ENCODE data around the gene NMS. TPM values are rescaled to one million over a fixed set of nuclear protein-coding genes. Genes with fewer than 3 reads are reported as not detected.

The NMS gene
- total RNA-seq, 1 donor from 2014 or later, result not detected

DNA sequence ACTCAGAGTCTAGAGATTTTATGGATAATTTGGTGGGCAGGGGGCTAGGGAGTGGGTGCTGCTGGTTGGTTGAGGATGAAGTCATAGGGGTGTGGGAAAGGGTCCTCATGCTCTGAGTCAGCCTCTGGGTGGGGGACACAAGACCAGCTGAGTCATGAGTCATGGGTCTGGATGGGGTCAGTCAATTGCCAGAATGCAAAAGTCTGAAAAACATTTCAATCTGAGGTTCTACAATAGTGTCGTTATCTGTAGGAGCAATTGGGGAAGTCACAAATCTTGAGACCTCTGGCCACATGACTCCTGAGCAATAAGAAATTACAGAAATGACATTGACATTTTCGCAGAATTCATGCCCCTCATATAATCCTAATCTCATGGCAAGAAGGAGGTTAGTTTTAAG is 15.1 kb downstream of the NMS start:
- no peak for DNase-seq

DNA sequence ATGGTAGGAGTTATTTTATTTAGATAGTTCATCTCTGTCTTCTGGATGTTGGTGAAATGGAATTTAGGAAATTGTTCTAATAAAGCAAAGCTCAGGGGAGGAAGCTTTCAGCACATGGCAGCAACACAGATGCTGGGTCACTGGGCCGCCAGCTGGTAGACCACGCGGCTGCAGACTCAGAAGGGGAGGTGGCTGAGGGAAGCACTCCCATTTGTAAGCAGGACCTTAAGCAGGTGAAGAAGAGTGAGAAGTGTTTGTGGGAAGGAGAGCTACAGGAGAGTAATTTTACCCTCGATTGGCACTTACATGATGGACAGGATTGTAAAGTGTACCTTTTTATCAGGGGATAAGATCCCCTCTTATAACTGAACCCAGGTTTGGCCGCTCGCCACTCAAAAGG is 24.4 kb downstream of the NMS start:
- no peak for DNase-seq

DNA sequence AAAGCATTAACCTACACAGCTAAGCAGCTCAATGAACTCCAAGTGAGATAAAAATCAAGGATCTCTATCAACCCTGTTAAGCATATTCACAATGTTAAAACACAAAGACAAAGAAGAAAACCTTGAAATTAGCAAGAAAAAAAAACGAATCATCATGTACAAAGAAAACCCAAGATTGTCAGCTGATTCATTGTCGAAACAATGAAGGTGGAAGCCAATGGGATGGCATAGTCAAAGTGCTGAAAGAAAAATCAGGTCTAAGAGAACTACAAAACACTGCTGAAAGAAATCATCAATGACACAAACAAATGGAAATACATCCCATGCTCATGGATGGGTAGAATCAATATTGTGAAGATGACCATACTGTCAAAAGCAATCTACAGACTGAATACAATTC is 32.5 kb downstream of the NMS start:
- DNase-seq, result no peak

DNA sequence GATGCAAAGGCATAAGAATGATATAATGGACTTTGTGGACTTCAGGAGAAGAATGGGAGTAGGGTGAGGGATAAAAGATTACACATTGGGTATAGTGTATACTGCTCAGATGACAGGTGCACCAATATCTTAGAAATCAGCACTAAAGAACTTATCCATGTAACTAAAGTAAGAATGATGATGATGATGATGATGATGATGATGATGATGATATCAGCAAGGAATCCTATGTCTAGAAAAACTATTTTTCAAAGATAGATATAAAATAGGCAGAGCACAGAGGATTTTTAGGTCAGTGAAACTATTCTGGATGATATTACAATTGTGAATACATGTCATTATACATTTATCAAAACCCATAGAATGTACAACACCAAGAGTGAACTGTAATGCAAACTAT is 34.3 kb downstream of the NMS start:
- no peak for DNase-seq

DNA sequence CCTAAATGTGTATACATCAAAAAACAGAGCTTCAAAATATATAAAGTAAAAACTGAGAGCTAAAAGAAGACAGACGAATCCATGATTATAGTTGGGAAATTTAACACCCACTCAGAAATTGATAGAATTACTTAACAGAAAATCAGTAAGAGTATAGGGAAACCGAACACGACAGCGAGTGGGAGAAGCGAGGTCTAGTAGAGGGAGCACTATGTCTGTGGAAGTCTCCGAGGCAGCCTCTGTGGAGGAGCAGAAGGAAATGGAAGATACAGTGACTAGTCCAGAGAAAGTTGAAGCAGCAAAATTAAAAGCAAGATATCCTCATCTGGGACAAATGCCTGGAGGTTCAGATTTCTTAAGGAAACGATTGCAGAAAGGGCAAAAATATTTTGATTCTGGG is 38.8 kb downstream of the NMS start:
- no peak for DNase-seq

DNA sequence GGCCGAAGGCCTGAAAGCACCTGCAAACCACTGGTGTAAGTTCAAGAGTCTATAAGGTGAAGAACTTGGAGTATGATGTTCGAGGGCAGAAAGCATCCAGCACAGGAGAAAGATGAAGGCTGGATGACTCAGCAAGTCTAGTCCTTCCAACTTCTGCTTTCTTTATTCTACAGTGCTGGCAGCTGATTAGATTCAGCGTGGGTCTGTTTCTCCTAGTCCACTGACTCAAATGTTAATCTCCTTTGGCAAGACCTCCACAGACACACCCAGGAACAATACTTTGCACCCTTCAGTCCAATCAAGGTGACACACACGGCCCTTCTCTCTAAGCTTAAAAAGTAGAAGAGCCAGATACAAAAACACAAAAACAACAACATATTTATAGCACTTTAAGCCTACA is 43.4 kb downstream of the NMS start:
- DNase-seq, result no peak

DNA sequence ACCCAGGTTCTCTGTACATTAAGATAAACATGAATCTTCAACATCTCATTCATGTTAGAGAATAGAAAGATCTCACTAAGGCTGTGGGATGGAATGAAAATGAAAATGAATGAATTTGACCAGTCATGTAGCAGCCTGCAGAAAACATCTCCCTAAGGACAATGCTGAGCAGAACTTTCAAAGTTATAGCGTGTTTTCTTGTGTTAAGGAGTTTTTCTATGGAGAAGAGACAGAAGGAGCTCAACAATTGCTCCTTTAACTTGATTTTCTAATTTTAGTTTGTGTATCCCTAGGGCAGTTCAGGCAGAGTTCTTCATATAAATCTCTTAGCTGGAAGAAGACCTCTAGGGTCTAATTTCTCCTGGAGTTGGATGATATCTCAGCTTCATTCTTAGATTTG is 47.3 kb downstream of the NMS start:
- DNase-seq, result no peak

DNA sequence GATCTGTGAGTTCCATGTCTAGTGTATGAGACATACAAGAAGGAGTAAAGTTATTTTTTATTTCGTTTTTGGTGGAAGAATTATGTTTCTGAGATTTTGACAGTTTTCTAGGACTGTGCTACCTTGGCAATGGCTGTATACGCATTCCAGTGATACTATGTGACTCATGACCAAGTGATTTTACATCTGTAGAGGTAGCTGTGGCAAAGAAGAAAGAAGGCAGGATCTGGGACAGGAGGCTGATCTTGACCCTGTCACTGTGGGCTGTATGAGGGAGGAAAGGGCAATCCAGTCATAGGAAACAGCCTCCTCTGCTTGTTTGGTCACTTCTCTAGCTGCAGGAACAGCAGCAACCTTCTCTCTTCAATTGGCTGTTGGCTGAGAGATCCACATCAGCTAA is 48.5 kb downstream of the NMS start:
- DNase-seq, result no peak

DNA sequence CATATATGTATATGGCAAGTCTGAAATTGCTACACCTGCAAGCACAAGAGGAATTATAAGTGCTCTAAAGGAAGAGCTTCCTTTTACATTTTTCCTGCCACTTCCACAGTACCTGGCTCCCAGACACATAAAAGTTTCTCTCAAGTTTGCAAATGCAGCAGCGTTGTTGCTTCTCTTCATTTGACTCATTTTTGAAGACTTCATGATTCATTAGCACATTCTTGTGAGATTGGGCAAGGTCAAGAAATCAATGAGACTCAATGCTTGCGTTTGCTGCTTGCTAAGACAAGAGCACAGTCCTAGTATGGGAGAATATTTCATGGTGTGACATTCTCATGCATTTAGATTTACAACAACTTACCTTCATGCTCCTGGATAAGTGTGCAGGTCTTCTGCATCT is 49.9 kb downstream of the NMS start:
- DNase-seq, result no peak

DNA sequence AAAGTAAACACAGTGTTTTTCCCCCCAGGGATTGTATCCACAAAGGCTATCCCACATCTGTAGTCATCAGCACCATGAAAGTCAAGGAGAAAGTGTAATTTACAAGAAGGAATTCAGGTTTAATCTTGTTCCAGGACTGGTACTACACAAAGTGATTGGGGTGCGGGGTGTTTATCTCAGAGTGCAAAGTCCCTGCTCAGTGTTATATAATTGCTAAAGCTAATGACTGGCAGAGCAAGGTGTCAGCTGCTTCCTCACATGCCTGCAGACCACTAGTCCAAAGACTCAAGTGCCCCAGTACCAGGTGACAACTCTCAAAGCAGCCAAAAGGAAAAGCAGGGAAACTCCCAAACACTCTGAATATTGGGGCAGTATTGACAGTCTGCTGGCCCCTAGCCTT is 52.1 kb downstream of the NMS start:
- DNase-seq, result no peak

DNA sequence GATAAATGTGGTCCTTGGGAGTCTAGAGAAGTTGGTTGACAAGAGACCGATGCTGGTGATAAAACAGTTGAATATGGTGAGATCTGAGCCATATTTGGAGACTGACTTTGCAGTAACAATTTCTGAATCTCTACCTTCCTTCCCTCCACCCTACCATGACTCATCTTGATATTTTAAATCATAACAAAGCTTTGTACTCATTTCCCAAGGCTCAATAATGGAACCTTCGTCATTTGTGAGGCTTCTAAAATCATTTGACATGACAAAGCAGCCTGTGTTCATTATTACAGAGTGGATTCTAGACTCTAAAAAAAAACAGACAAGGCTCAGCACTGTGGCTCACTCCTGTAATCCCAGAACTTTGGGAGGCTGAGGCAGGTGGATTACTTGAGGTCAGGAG is 54.0 kb downstream of the NMS start:
- DNase-seq, result no peak

DNA sequence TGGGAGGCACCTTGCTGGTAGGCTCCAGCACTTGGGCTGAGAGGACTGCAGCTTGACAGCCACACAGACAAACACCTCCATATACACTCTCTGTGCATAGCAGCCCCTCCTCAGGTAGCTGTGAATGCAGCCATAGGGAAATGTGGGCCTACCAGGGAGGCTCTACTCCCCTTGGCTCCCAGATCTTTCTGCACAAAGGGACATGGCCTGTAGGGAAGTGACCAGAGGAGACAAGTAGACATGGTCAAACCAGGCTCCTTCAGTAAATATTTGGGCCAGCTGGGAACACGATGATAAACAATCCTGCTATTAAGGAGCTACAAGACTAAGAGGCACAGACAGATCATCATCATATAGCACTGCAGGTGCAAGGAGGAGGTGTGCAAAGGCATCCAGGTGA is 56.6 kb downstream of the NMS start:
- no peak for DNase-seq

DNA sequence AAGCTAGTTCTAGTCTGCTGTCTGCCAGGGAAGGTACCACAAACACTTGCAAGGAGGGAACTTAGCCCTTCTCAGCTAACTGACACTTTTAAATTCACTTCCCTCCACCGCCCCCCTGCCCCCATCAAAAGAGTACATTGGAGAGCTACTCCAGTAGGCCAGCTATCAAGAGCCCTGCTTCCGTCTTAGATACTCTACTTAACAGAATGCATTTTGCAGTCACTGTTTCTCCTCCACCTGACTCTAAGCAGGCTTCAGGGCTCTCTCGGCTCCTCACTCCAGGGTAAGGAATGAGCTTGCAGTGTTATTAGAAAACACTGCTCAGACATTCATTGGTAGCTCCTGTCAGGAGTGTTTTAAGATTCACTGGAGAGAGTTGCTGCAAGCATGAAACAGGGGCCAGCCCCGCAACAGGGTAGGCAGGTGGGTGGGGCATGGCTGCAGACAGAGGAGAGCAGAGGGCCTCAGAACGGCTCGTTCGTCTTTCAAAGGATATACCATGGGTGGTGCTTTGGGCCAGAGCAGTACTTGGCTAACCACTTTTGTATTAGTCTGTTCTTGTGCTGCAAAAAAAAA is 57.2 kb downstream of the NMS start:
- DNase-seq, result no peak

DNA sequence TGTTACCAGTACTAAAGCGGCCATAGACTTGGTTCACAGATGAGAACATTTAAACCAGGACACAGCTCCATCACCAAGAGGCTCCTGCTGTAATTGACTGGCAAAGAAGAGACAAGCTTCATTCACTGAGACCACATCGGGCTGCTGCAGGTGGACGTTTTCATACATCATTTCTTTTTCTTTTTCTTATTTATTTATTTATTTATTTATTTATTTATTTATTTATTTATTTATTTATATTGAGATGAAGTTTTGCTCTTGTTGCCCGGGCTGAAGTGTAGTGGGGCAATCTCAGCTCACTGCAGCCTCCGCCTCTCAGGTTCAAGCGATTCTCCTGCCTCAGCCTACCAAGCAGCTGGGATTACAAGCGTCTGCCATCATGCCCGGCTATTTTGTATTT is 58.9 kb downstream of the NMS start:
- no peak for DNase-seq

DNA sequence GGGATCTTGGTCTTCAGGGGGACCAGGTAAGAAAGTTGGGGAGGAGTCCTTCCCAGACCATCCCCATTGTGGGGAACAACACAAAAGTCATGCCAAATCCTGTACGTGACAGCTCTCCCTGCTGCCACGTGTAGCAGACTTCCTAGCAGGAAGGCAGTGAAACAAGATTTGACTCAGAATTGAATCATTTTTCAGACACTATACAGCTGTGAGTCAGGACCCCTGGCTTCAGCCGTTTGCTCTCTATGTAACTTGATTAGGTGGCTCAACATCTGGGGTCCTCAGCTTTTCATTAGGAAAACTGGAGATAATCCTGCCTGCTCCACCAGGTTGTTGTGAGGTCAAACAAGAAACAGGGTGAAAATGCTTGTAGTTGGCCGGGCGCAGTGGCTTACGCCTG is 59.6 kb downstream of the NMS start:
- no peak for DNase-seq

Other genes starting within 250 kb of the NMS start
- 58.3 TPM for gene LONRF2, start 148.0 kb upstream of the NMS start, total RNA-seq
- 82.2 TPM for gene CHST10, start 52.8 kb upstream of the NMS start, total RNA-seq
- gene PDCL3, start 92.5 kb downstream of the NMS start, total RNA-seq, result 8.1 TPM